Measurements from ENCODE around the gene CEP95. TPM values are rescaled to one million over a fixed set of nuclear protein-coding genes. Genes with fewer than 3 reads are reported as not detected.
"Not testable (repeated sequence)": the region's sequence is repeated elsewhere in the genome, so short reads cannot be mapped to it uniquely, and the experiment has no call there.

Gene CEP95, protein sequence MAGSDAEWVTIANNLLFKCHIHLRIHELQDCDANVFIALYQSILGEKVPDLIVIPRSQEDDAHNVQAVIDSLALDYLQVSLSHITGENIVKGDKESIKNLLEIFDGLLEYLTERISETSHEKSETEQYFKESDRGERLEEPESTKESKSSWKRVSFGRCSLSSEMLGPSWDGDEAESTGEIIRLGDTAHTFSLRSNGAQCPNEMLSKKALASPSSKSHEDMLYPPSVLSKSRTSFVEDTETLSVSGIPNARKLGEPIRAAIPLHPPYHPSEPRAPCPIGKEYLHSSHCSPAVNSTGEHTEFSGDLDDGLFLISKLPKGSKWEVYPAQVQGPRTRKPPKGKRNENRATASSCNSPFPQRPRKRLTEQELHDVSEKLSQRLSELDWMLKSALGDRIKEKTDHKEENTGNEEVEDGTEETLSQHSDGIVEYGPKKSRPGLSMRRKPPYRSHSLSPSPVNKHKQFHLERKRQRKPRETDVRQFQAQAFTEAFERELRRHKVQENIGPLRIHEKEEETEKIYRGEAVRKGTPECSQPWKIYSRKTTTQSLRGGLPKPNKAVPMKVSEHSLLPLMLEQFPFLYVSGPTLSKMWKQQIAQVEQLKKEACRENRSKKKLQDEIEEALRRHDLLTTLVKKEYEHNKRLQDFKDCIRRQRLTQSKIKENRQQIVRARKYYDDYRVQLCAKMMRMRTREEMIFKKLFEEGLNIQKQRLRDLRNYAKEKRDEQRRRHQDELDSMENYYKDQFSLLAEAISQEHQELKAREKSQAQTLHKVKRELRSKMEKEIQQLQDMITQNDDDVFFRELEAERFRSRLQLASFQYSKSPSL
- total RNA-seq (2014; rRNA removed; shearing (Covaris generic)): 17.5 and 22.0 TPM in 2 replicates

GRCh38 chr17:64506576-64507412 lies at the start of gene CEP95:
TSS of gene CEP95 (plus strand) at chr17:64506977. CDS start at chr17:64507098, 121 bp downstream.
- in situ Hi-C loops (cut with HindIII; ENCODE audit: low sequenced_read_pairs): no loop called here
- DNase-seq (ENCODE audit: low spot score): peak; percentile 96

GRCh38 chr17:64457156-64457555 lies 49.6 kb upstream of the CEP95 start:
- in situ Hi-C loops (cut with HindIII; ENCODE audit: low sequenced_read_pairs): no loop called here
- no peak for DNase-seq (ENCODE audit: low spot score)

DNA sequence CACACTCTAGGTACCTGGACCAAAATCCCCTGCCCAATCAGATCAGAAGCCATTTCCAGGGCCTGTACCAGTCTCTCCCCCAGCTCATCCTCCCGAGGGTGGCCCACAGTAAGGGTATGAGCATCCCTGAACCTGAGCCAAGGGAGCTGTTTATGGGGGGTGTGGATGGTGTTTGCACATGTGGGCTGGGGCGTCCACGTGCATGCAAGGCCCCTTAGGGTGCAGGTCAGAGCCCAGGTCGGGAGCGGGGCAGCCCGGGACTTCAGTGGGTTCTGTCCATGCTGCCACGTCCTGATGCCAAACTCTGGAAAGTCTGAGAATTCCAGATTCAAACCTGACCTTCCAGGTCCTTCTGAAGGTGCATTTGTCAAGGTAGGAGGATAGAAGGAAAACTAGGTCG lies 48.0 kb upstream of the CEP95 start:
- in situ Hi-C loops (cut with HindIII; ENCODE audit: low sequenced_read_pairs): no loop called here
- DNase-seq (ENCODE audit: low spot score): no peak

DNA sequence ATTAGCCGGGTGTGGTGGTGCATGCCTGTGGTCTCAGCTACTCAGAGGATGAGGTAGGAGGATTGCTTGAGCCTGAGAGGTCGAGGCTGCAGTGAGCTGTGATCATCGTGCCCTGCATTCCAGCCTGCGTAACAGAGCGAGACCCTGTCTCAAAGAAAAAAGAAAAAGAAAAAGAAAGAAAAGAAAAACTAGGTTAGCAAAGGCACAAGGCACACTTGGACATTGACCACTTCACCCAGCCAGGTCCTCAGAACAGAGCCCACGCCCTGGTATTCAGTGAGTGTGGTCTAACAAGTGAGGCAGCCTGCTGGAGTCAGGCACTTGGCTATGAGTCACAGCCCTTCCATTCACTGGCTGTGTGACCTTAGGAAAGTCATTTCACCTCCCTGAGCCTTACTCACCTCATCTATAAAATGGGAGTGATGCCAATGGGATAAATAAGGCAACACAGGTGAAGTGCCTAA lies 47.5 kb upstream of the CEP95 start:
- DNase-seq (ENCODE audit: low spot score): no peak
- in situ Hi-C loops (cut with HindIII; ENCODE audit: low sequenced_read_pairs): no loop called here

DNA sequence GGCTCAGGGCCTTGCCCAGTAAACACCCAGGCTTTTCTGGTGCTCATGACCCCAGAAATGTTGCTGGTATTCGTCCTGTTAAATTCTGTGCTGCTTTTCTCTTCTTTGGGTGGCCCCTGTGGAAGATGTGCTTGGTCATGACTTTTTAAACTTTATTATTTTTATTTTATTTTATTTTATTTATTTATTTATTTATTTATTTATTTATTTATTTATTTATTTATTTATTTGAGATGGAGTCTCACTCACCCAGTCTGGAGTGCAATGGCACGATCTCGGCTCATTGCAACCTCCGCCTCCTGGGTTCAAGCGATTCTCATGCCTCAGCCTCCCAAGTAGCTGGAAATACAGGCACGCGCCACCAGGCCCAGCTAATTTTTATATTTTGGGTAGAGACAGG lies 47.0 kb upstream of the CEP95 start:
- in situ Hi-C loops (cut with HindIII; ENCODE audit: low sequenced_read_pairs); DNase-seq (ENCODE audit: low spot score): not testable (repeated sequence)

- DNase-seq (ENCODE audit: low spot score): no peak
- in situ Hi-C loops (cut with HindIII; ENCODE audit: low sequenced_read_pairs): no loop called here
Observed at GRCh38 chr17:64460955-64461354, 45.8 kb upstream of the CEP95 start.

DNA sequence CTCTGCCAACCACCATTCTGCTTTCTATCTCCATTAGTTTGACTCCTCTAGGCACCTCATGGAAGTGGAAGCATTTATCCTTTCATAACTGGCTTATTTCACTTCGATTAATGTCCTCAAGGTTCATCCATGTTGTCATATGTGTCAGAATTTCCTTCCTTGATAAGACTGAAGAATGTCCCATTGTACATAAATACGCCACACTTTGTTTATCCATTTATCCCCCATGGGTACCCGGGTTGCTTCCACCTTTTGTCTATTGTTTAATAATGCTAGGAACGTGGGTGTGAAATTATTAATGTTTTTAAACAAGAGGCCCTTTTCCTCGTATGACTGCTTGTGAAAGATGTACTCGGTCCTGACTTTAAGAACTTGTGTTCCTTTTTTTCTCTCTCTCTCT lies 45.0 kb upstream of the CEP95 start:
- in situ Hi-C loops (cut with HindIII; ENCODE audit: low sequenced_read_pairs): no loop called here
- DNase-seq (ENCODE audit: low spot score): no peak

DNA sequence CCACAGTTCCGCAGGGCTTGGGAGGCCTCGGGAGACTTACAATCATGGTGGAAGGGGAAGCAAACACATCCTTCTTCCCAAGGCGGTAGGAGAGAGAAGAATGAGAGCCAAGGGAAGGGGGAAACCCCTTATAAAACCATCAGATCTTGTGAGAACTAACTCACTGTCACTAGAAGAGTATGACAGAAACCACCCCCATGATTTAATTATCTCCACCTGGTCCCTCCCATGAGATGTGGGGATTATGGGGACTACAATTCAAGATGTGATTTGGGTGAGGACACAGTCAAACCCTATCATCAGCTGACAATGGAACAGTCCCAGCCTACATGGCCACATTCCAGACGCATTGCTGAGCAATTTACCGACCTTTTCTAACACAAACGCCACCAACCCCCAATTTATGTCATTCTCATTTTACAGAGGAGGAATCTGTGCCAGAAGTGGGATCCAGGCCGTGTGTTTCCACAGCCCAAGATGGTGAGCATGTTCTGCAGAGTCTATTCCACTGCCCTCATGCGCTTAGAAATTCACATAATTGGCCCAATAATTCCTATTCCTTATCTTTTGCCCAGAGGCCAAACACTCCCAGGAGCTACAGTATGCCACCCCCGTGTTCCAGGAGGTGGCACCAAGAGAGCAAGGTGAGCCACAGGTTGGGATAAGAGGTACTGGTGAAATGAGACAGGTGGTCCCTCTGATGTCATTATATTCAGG lies 40.6 kb upstream of the CEP95 start:
- in situ Hi-C loops (cut with HindIII; ENCODE audit: low sequenced_read_pairs): no loop called here
- DNase-seq (ENCODE audit: low spot score): no peak

GRCh38 chr17:64466834-64467233 lies 39.9 kb upstream of the CEP95 start:
- DNase-seq (ENCODE audit: low spot score); in situ Hi-C loops (cut with HindIII; ENCODE audit: low sequenced_read_pairs): not testable (repeated sequence)

- DNase-seq (ENCODE audit: low spot score): no peak
- in situ Hi-C loops (cut with HindIII; ENCODE audit: low sequenced_read_pairs): no loop called here
Observed at GRCh38 chr17:64470625-64471024, 36.2 kb upstream of the CEP95 start.

GRCh38 chr17:64471440-64471839 lies 35.3 kb upstream of the CEP95 start:
- DNase-seq (ENCODE audit: low spot score): no peak
- in situ Hi-C loops (cut with HindIII; ENCODE audit: low sequenced_read_pairs): no loop called here

GRCh38 chr17:64472564-64472963 lies 34.2 kb upstream of the CEP95 start:
- in situ Hi-C loops (cut with HindIII; ENCODE audit: low sequenced_read_pairs): no loop called here

DNA sequence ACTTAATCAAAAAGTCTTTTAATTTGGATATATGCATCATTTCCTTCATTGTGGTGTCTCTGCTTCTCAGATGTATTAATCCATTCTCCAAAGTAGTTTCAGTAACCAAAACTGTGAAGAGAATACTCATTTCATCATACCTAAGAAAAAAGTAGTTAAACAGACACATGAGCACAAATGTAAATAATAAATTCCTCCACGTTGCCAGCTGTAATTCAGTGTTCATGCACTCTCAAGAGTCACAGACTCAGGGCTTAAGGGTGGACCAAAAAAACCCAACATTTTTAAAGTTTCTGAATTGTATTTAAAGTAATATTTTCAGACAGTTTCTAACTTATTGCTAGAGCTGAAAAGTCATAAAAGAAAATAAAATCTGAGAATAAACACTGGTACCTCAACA lies 28.9 kb upstream of the CEP95 start:
- in situ Hi-C loops (cut with HindIII; ENCODE audit: low sequenced_read_pairs): no loop called here
- DNase-seq (ENCODE audit: low spot score): no peak

More at GRCh38 chr17:64472564-64472963, 34.2 kb upstream of the CEP95 start:
- DNase-seq (ENCODE audit: low spot score): no peak

DNA sequence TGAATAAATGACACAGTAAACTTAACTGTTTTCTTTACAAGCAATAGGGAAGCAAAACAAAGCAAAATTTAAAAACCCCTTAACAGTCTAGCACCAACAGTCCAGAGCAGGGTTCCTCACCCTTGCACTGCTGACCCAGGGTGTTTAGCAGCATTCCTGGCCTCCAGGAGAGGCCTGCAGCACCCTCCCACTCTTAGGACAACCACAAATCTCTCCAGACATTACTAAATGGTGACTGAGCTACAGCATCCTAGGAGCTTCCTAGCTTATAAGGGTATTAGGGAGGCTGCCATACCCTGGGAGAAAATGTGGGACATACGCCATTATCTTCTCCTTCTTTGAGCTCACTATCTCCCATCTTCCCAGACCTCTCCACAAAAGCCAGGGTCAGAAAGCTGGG lies 25.8 kb upstream of the CEP95 start:
- in situ Hi-C loops (cut with HindIII; ENCODE audit: low sequenced_read_pairs): no loop called here
- no peak for DNase-seq (ENCODE audit: low spot score)

DNA sequence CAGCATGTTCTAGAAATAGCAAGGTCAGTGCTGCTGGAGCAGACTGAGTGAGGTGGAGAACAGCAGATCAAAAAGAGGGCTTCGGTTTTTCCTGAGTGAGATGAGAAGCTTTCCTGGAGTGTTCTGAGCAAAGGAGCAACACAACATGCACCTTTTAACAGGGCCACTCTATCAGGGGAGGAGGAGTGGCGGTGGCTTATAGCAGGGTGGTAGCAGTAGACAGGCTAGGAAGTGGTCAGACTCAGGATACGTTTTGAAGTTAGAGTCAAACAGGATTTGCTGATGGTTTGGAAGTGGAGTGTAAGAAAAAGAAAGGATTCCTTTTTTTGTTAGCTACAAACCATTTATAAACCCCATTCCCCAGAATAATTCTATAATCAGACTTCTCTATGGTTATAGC lies 22.4 kb upstream of the CEP95 start:
- in situ Hi-C loops (cut with HindIII; ENCODE audit: low sequenced_read_pairs): no loop called here
- DNase-seq (ENCODE audit: low spot score): no peak

GRCh38 chr17:64488301-64488700 lies 18.5 kb upstream of the CEP95 start:
- DNase-seq (ENCODE audit: low spot score): no peak
- in situ Hi-C loops (cut with HindIII; ENCODE audit: low sequenced_read_pairs): no loop called here

DNA sequence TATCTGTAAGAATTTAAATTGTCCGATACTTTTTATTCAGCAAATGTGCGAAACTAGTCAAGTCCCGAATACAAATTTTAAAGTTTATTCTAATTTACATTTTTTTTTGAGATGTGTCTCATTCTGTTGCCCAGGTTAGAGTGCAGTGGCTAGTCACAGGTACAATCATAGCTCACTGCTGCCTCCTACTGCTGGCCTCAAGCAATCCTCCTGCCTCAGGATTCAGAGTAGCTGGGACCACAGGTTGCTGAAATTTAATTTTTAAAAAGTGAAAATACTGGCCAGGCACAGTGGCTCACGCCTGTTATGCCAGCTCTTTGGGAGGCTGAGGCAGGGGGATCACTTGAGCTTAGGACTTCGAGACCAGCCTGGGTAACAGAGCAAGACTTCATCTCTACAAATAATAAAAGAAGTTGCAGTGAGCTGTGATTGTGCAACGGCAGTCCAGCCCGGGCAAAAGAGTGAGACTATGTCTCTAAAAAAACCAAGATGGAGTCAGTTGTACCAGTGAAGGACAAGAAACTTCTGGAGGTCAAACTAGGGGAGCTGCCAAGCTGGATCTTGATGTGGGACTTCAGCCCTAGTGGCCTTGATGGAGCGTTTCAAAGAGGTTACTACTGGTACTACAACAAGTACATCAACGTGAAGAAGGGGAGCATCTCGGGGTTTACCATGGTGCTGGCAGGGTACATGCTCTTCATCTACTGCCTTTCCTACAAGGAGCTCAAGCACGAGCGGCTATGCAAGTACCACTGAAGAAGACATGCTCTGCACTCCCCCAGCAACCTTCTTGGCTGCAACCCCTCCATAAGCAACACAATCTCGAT lies 15.5 kb upstream of the CEP95 start:
- DNase-seq (ENCODE audit: low spot score): no peak
- in situ Hi-C loops (cut with HindIII; ENCODE audit: low sequenced_read_pairs): no loop called here

GRCh38 chr17:64491994-64492393 lies 14.8 kb upstream of the CEP95 start:
- DNase-seq (ENCODE audit: low spot score): no peak
- in situ Hi-C loops (cut with HindIII; ENCODE audit: low sequenced_read_pairs): no loop called here
